Endothelial cell of umbilical vein (primary cell): ENCODE data around the gene FXYD4.

Experiments used
- CTCF ChIP-seq, 2 donors: IDR thresholded peaks; 1 replicate in 1 of 2; 2 replicates in 1 of 2; pipeline ENCODE4 v1.5.1; 2011; ENCODE audit warnings: low read length in 2 of 2, mild to moderate bottlenecking in 2 of 2, moderate library complexity in 2 of 2, control low read depth in 1 of 2, inconsistent platforms in 1 of 2, low read depth in 1 of 2; ENCODE audit not compliant: insufficient read depth in 1 of 2; ENCODE audit errors: extremely low read depth in 1 of 2
- POLR2A ChIP-seq: IDR thresholded peaks from 2 replicates; pipeline ENCODE4 v1.6.1; 2012; ENCODE audit warnings: low read depth, mild to moderate bottlenecking, control low read depth, low read length
- POLR2AphosphoS5 ChIP-seq: IDR thresholded peaks from 2 replicates; pipeline ENCODE4 v1.6.1; 2012; ENCODE audit warnings: low read depth, mild to moderate bottlenecking, control low read depth, low read length, moderate library complexity; ENCODE audit not compliant: insufficient read depth
- TF ChIP-seq, protein P1 (sequence below): IDR thresholded peaks from 2 replicates; pipeline ENCODE4 v1.6.1; 2011; ENCODE audit not compliant: insufficient read depth, insufficient read length

DNA sequence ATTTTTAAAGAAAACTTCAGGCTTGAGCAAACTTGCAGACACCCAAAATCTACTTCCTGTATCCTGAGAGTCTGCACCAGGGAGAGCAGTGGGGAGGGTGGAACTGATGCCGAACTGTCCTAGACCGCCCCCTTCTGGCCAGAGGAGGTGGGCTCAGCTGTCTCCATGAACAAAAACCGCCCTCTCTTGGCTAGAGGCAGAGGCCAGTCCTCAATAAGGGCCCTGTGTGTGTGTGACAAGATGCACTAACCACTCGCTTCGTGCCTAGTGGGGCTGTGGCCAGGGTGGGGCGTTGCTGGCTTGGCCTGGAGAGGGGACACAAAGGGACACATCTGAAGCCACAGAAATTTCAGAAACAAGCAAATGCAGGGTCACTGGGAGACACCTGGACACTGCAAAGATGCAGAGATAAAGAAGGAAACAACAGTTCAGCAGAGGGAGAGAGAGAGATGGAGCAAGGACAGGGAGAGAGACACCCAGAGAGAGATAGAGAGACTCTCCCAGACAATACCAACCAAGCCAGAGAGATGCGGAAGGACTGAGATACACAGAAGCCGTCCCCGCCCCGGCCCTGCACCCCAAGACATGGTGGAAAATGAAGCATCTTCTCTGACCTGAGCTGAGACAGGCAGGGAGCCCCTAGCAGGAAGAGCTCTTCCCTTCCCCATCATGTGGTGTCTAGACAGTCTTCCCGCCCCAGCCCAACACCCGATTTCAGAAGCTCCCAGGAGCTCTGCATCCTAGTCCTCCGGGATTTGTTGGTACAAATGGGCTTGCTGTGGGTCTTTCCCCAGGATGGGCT, 22.7 kb upstream of the FXYD4 start:
- TF ChIP-seq, protein P1, sequence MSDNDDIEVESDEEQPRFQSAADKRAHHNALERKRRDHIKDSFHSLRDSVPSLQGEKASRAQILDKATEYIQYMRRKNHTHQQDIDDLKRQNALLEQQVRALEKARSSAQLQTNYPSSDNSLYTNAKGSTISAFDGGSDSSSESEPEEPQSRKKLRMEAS: no peak
- no peak for TF ChIP-seq POLR2A
- peak; percentile 94 for TF ChIP-seq CTCF (IDR thresholded peaks at IDR 0.05; ENCODE audit: extremely low read depth in 1 of 2, insufficient read depth in 1 of 2, low read depth in 1 of 2, low read length in 2 of 2)
- TF ChIP-seq POLR2AphosphoS5: no peak
